Muscle of leg (tissue), 11 donors: ENCODE data around the gene MFAP3. TPM values are rescaled to one million over a fixed set of nuclear protein-coding genes. Genes with fewer than 3 reads are reported as not detected.

Source experiments
- DNase-seq: peaks from one replicate; pipeline ENCODE4 v3.0.0; 2013
- H3K27ac ChIP-seq: one replicate; pipeline ENCODE4 v1.5.1; 2013; ENCODE audit warnings: mild to moderate bottlenecking, low read length, control low read depth
- H3K27me3 ChIP-seq: one replicate; pipeline ENCODE4 v1.6.1; 2013; ENCODE audit warnings: low read length; ENCODE audit not compliant: control insufficient read depth, insufficient read depth
- H3K36me3 ChIP-seq: one replicate; pipeline ENCODE4 v1.6.1; 2013; ENCODE audit warnings: low read length; ENCODE audit not compliant: control insufficient read depth, insufficient read depth
- H3K4me1 ChIP-seq: one replicate; pipeline ENCODE4 v1.6.1; 2013; ENCODE audit warnings: low read length; ENCODE audit not compliant: control insufficient read depth, insufficient read depth
- H3K4me3 ChIP-seq: one replicate; pipeline ENCODE4 v1.5.1; 2013; ENCODE audit warnings: low read length, control low read depth
- H3K9me3 ChIP-seq: replicated peaks from 2 replicates; pipeline ENCODE4 v1.6.1; 2013; ENCODE audit warnings: low read depth, low read length; ENCODE audit not compliant: control insufficient read depth
- WGBS: methylation state at CpG from one replicate; pipeline ENCODE4 v1.1.5; 2013; ENCODE audit warnings: missing lambda C conversion rate; ENCODE audit not compliant: insufficient coverage; 5-methylcytosine and 5-hydroxymethylcytosine counted together
- polyA plus RNA-seq, 8 donors: library from polyadenylated mRNA; unstranded; fragments of 120-200 nt; gene quantifications; one replicate each; pipeline versions ENCODE4 v1.2.1 to v1.2.3, GENCODE V29; 2013; ENCODE audit warnings: inconsistent platforms in 1 of 8, low replicate concordance in 1 of 8; ENCODE audit not compliant: insufficient read length in 8 of 8, insufficient read depth in 1 of 8
- total RNA-seq: library from RNA; stranded (reverse); fragments of 120-200 nt; gene quantifications from one replicate; pipeline ENCODE4 v1.2.4, GENCODE V29; 2013

Gene MFAP3
- total and polyA plus RNA-seq, 9 donors: 12.9 to 41.3 (median 25.2) TPM

DNA sequence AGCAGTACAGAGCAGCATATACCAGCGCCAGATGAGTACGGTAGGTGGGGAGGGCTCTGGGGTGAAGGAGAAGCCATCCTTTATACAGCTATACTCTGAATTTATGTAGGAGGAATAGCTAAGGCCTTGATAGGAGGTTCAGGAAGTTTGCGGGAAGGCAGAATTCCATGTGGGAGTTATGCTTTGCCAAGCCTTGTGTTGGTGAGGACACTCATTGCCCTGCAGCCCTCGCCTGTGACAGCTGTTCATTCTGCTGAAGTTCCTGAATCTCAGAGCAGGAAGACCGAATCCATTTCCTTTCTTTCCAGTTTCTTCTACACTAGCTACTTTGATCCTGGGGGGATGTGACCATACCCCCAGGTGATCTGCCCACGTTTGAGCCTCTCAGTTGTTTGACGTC lies 7.7 kb downstream of the MFAP3 start:
- WGBS: 74% methylated on average over 4 of the region's 7 CpGs
- H3K9me3 ChIP-seq: no peaks in the 10 kb centered on the region
- no peak overlapping the region for H3K4me3 ChIP-seq
- H3K27me3 ChIP-seq: no peaks in the 10 kb centered on the region
- peaks cover 2% of the 10 kb centered on the region for H3K4me1 ChIP-seq
- DNase-seq: peak; percentile 6
- H3K36me3 ChIP-seq: peaks cover 8% of the 10 kb centered on the region
- no peak overlapping the region for H3K27ac ChIP-seq

DNA sequence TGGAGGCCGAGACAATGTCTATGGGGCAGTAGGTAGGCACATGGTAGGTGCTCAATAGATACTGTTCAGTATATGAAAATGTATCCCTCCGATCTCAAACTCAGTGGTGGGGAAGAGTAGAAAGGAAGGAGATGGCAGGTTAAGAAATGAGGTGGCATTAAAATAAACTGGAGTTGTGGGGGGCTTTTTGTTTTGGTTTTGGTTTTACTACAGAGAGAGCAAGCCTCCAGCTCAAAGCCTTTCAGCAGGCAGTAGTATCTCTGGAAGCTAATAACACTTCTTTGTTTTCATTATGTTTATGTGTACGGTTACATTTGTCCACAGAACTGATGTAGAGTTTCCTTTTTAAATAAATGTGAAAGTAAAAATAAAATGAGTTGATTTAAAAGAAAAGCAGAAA lies 8.6 kb downstream of the MFAP3 start:
- no peak for DNase-seq
- peaks cover 8% of the 10 kb centered on the region for H3K36me3 ChIP-seq
- H3K4me1 ChIP-seq: peaks cover 2% of the 10 kb centered on the region
- no peak overlapping the region for H3K27ac ChIP-seq
- H3K4me3 ChIP-seq: no peak overlapping the region
- no peaks in the 10 kb centered on the region for H3K9me3 ChIP-seq
- 86% methylated on average over 2 of the region's 3 CpGs for WGBS
- H3K27me3 ChIP-seq: no peaks in the 10 kb centered on the region

DNA sequence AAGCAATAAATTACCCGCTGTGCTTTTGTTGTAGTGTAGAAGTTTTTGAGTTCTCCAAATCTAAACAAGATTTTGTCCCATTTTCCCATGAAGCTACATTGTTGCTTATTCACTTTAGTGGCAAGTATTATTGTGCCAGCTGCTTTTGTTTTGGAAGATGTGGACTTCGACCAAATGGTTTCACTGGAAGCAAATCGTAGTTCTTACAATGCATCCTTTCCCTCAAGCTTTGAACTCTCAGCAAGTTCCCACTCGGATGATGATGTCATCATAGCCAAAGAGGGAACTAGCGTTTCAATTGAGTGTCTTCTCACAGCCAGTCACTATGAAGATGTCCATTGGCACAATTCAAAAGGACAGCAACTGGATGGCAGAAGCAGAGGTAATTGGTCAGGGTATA lies 10.9 kb downstream of the MFAP3 start:
- WGBS: 84% methylated on average over 3 of the region's 5 CpGs
- Histone ChIP-seq H3K27me3 (no peaks in the 10 kb centered on the region), H3K36me3 (peaks cover 12% of the 10 kb centered on the region), H3K27ac (no peak overlapping the region), H3K9me3 (no peaks in the 10 kb centered on the region), H3K4me3 (no peak overlapping the region), H3K4me1 (no peaks in the 10 kb centered on the region)
- DNase-seq: peak; percentile 16

DNA sequence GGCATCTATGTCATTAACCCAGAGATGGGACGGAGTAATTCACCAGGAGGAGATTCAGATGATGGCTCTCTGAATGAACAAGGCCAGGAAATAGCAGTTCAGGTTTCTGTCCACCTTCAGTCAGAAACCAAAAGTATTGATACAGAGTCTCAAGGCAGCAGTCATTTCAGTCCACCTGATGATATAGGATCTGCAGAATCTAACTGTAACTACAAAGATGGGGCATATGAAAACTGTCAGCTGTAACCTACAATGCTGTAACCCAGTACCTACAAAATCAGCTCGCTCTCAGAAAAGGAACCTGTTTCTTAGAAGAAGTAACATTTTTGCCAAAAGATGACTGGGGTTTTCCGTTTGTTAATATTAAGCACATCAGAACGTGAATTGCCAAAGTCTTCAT lies 14.7 kb downstream of the MFAP3 start:
- no peak overlapping the region for H3K27ac ChIP-seq
- H3K4me1 ChIP-seq: no peaks in the 10 kb centered on the region
- WGBS: 100% methylated on average over 1 of the region's 4 CpGs
- DNase-seq: no peak
- no peak overlapping the region for H3K4me3 ChIP-seq
- no peaks in the 10 kb centered on the region for H3K9me3 ChIP-seq
- no peaks in the 10 kb centered on the region for H3K27me3 ChIP-seq
- H3K36me3 ChIP-seq: peaks cover 12% of the 10 kb centered on the region

DNA sequence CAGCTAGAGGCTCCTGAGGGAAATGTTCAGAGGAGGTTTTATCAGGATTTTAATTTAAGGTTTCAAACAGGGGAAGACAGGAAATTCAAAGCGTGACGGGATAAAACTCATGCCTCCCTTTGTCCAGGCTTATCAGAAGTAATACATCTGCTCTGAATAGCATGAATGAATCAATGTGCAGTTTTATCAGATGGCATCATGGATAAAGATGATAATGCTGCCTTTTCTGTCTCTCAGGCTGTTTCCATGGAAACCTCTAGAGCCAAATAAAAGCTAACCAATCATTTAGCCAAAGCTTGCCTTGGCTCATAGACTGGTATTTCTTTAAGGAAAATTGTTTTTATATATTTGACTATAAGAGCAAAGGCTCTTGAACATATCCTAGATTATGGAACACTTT lies 16.4 kb downstream of the MFAP3 start:
- WGBS: 100% methylated on average over 2 of the region's 2 CpGs
- Histone ChIP-seq H3K36me3 (peaks cover 12% of the 10 kb centered on the region), H3K27me3 (no peaks in the 10 kb centered on the region)

DNA sequence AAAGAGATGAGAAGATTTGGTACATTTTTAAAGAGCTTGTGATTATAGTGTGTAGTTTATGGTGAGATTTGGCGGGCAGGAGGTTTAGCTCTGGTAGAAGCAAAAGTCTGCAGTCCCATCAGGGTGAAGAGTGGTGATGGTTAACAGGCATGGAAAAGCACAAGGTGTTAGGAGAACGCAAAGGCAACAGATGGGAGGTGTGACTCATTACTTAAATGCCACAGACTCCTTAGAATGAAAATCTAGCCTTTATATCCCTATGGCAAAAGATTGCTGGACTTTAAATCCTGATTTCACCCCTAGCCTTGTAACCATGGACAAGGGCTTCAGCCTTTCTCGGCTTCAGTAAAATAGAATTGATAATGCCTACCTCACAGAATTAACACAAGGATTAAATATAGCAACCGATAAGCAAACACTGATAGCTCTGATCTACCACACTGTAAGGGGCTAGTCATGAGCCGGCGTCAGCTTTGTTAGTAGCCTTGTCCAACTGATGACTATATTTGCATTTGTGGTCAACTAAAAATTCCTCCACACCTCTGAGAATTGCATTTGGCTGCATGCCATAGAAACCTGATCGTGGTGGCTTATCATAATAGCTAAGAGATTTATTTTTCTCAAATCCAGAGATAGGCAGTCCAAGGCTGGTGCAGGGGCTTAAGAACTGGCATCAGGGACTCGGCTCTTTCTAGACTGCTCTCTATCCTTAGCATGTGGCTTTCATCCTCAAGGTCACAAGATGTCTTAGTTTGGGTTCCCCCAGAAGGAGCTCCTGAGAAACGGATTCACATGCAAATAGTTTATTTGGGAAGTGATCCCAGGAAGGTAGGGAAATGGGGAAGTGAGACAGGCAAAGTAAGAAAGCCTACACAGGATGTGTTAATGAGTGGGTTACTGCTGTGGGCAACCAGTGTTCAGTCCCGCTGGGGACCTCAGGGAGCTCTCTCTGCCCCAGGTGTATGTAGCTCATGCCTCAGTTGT lies 19.6 kb downstream of the MFAP3 start:
- no peak overlapping the region for H3K27ac ChIP-seq
- H3K36me3 ChIP-seq: peaks cover 6% of the 10 kb centered on the region
- WGBS: 63% methylated on average over 2 of the region's 10 CpGs
- no peak for DNase-seq
- no peak overlapping the region for H3K4me3 ChIP-seq
- H3K4me1 ChIP-seq: peaks cover 3% of the 10 kb centered on the region
- H3K9me3 ChIP-seq: no peaks in the 10 kb centered on the region
- H3K27me3 ChIP-seq: no peaks in the 10 kb centered on the region

More for the DNA sequence above, 16.4 kb downstream of the MFAP3 start:
- H3K4me1 ChIP-seq: peaks cover 3% of the 10 kb centered on the region
- no peaks in the 10 kb centered on the region for H3K9me3 ChIP-seq
- DNase-seq: no peak
- H3K4me3 ChIP-seq: no peak overlapping the region
- H3K27ac ChIP-seq: no peak overlapping the region

DNA sequence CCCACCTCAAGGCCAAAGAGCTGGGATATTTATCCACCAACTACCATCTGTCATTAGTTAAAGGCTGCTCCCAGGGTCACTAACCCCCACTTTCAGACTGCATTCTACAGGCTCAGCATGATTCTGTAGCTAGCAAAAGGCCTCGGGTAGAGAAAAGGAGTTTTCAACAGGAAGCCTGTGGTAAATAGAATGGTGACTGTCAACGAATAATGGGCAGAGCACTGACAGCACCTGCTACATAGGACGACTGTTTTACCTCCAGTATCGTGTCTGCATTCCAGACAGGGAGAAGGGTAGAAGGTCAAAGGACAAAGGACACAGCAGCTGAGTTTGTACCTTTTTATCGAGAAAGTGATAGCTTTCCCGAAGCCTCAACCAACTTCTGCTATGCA lies 20.3 kb downstream of the MFAP3 start:
- 66% methylated on average over 5 of the region's 6 CpGs for whole genome bisulfite sequencing
- peaks cover 4% of the 10 kb centered on the region for H3K36me3 ChIP-seq
- no peaks in the 10 kb centered on the region for H3K9me3 ChIP-seq
- no peak overlapping the region for H3K27ac ChIP-seq
- no peak for DNase-seq
- no peak overlapping the region for H3K4me3 ChIP-seq
- H3K27me3 ChIP-seq: no peaks in the 10 kb centered on the region
- H3K4me1 ChIP-seq: peaks cover 3% of the 10 kb centered on the region

DNA sequence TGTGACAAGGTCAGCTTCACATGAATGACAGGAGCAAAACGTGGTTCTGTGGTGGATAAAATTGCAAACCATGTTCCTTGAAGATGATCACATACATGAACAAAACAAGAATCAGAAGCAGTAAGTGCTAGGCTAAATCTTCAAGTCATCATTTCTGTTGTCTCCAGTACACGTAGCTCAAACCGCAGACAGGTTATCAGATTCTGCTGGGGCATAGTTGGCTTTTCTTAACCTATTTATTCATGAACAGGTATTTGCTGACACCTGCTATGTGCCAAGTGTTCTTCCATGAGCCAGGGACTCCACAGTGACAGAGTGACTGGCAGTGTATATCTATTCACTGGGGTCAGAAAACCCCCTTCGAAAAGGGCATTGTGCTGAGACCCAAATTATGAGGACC lies 20.8 kb downstream of the MFAP3 start:
- Histone ChIP-seq H3K27ac (no peak overlapping the region), H3K36me3 (peaks cover 4% of the 10 kb centered on the region), H3K9me3 (no peaks in the 10 kb centered on the region), H3K27me3 (no peaks in the 10 kb centered on the region), H3K4me3 (no peak overlapping the region), H3K4me1 (peaks cover 3% of the 10 kb centered on the region)
- DNase-seq: no peak
- 100% methylated on average over 1 of the region's 4 CpGs for WGBS

DNA sequence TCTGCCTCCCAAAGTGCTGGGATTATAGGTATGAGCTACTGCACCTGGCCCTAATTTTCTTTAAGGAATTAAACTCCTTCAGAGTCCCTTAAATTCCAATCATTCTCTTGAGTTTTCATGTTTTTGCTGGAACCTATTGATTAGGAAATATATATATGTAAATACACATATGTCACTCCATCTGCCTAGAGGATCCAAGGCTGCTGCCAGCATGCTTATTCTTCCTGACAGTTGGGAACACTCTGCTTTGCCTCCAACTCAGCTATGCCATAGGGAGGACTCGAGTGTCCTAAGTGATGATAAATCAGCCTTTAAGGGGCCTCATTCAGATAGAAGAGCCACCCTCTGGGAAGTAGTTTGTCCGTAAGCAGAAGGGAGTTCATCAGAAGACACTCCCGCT lies 21.8 kb downstream of the MFAP3 start:
- H3K4me1 ChIP-seq: peaks cover 3% of the 10 kb centered on the region
- no peaks in the 10 kb centered on the region for H3K27me3 ChIP-seq
- H3K4me3 ChIP-seq: no peak overlapping the region
- H3K27ac ChIP-seq: no peak overlapping the region
- H3K36me3 ChIP-seq: no peaks in the 10 kb centered on the region
- no peak for DNase-seq
- 86% methylated on average over 2 of the region's 3 CpGs for WGBS
- H3K9me3 ChIP-seq: no peaks in the 10 kb centered on the region

DNA sequence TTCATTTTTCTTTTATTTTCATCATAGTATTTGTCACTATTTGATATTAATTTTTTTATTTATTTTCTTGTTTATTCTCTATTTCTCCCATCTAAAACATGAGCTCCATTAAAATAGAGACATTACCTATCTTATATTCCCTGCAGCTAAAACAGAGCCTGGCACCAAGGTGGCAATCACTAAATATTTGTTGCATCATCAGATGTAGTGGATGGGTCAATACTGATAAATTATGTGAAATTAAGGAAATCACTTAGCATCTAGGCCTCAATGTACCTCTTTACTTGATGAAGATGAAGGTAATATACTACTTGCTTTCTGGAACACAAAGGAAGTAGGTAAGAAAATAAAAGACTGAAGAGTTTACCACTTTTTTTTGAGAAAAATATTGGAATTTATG lies 24.6 kb downstream of the MFAP3 start:
- H3K27me3 ChIP-seq: no peaks in the 10 kb centered on the region
- H3K27ac ChIP-seq: no peak overlapping the region
- peaks cover 3% of the 10 kb centered on the region for H3K4me1 ChIP-seq
- no peak overlapping the region for H3K4me3 ChIP-seq
- DNase-seq: no peak
- H3K9me3 ChIP-seq: no peaks in the 10 kb centered on the region
- H3K36me3 ChIP-seq: no peaks in the 10 kb centered on the region
